Stomach smooth muscle (tissue), 2 donors: Measurements from ENCODE around the gene ABCF1.
A peak's percentile ranks its signal among the peaks of the same experiment; 100 is the strongest.
"Not testable (repeated sequence)": the region's sequence is repeated elsewhere in the genome, so short reads cannot be mapped to it uniquely, and the experiment has no call there.

Source experiments
- H3K27ac ChIP-seq: one replicate; pipeline ENCODE4 v1.7.0; 2013; ENCODE audit warnings: mild to moderate bottlenecking, low read length, inconsistent platforms
- H3K27me3 ChIP-seq, 2 donors: one replicate each; pipeline ENCODE4 v1.7.0; 2013; ENCODE audit warnings: low read length in 2 of 2; ENCODE audit not compliant: insufficient read depth in 2 of 2, control insufficient read depth in 1 of 2
- H3K36me3 ChIP-seq, 2 donors: one replicate each; pipeline ENCODE4 v1.7.0; 2013; ENCODE audit warnings: low read length in 2 of 2; ENCODE audit not compliant: control insufficient read depth in 2 of 2, insufficient read depth in 2 of 2
- H3K4me1 ChIP-seq: one replicate; pipeline ENCODE4 v1.7.0; 2013; ENCODE audit warnings: low read length; ENCODE audit not compliant: control insufficient read depth, insufficient read depth
- H3K4me3 ChIP-seq, 2 donors: one replicate each; pipeline ENCODE4 v1.7.0; 2013; ENCODE audit warnings: low read length in 2 of 2
- H3K9ac ChIP-seq, 2 donors: one replicate each; pipeline ENCODE4 v1.7.0; 2013; ENCODE audit warnings: low read length in 2 of 2, mild to moderate bottlenecking in 1 of 2
- H3K9me3 ChIP-seq, 2 donors: one replicate each; pipeline ENCODE4 v1.7.0; 2013; ENCODE audit warnings: low read length in 2 of 2; ENCODE audit not compliant: control insufficient read depth in 2 of 2
- donor health status: healthy.
- donor health status: Pancreatic carcinoma.

Gene ABCF1

DNA sequence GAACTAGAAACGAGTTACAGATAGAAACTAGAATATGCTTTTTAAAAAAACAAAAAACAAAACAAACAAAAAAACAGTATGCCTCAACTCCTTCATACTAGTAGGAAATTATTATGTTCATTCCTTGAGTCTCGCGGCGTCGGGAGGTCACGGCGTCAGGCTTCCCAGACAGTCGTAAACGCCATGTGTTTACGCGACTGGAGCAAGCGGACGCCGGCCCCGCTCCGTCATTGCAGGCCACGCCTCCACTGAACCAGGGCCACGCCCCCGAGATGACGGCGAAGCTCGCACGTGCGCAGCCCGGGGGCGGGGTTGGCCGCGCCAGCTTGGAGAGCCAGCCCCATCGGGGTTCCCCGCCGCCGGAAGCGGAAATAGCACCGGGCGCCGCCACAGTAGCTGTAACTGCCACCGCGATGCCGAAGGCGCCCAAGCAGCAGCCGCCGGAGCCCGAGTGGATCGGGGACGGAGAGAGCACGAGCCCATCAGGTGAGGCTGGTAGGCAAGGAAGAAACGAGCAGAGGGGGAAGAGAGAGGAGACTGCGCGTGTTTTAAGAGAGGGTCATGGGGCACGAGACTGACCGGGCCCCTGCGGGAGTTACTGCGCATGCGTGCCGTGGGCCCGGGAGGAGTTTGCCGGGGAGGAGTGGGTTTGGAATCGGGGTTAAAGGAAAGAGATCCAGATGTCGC lies at the start of gene ABCF1:
ABCF1 (plus strand) TSS at position 368 of the 687 bp plus-strand sequence; CDS start at position 414, 46 bp downstream.
- Histone ChIP-seq H3K27ac (peak within 1 kb of the TSS; percentile 86), H3K27me3 (no peaks in the 10 kb centered on the region), H3K9me3 (no peaks in the 10 kb centered on the region), H3K4me3 (peak within 1 kb of the TSS; percentile 97 to 99), H3K9ac (peak within 1 kb of the TSS; percentile 95 to 98), H3K4me1 (peaks cover 22% of the 10 kb centered on the region), H3K36me3 (no peaks in the 10 kb centered on the region)

DNA sequence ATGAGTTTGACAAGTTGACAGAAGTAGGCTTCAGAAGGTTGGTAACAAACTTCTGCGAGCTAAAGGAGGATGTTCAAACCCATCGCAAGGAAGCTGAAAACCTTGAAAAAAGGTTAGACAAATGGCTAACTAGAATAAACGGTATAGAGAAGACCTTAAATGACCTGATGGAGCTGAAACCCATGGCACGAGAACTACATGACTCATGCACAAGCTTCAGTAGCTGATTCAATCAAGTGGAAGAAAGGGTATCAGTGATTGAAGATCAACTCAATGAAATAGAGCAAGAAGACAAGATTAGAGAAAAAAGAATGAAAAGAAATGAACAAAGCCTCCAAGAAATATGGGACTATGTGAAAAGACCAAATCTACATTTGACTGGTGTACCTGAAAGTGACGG lies 49.3 kb upstream of the ABCF1 start:
- H3K27ac ChIP-seq, result not testable (repeated sequence)

DNA sequence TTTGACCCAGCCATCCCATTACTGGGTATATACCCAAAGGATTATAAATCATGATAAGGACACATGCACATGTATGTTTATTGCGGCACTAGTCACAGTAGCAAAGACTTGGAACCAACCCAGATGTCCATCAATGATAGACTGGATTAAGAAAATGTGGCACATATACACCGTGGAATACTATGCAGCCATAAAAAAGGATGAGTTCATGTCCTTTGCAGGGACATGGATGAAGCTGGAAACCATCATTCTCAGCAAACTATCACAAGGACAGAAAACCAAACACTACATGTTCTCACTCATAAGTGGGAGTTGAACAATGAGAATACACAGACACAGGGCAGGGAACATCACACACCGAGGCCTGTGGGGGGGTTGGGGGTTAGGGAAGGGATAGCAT lies 44.8 kb upstream of the ABCF1 start:
- H3K27me3 ChIP-seq, H3K9ac ChIP-seq, H3K9me3 ChIP-seq, H3K36me3 ChIP-seq, H3K27ac ChIP-seq, H3K4me3 ChIP-seq, H3K4me1 ChIP-seq: not testable (repeated sequence)

More for the DNA sequence above, 49.3 kb upstream of the ABCF1 start:
- not testable (repeated sequence) for H3K36me3 ChIP-seq, H3K9ac ChIP-seq, H3K27me3 ChIP-seq, H3K4me3 ChIP-seq, H3K4me1 ChIP-seq, H3K9me3 ChIP-seq

DNA sequence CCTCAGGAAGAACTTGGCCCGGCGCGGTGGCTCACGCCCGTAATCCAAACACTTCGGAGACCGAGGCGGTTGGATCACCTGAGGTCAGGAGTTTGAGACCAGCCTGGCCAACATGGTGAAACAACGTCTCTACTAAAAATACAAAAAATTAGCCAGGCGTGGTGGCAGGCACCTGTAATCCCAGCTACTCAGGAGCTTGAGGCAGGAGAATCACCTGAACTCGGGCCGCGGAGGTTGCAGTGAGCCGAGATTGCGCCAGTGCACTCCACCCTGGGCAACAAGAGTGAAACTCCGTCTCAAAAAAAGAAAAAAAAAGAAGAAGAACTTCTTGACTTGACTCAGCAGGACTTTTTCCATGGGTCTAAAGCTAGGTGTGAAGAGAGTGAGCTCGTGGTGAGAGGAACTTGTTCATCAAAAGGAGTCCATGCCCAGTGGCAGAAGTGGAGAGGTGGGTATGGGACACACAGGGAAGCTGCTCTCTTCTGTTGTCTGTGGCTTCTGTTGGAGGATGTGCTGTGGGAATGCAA lies 41.8 kb upstream of the ABCF1 start:
- not testable (repeated sequence) for H3K27me3 ChIP-seq, H3K4me1 ChIP-seq, H3K27ac ChIP-seq, H3K4me3 ChIP-seq, H3K36me3 ChIP-seq, H3K9me3 ChIP-seq, H3K9ac ChIP-seq

DNA sequence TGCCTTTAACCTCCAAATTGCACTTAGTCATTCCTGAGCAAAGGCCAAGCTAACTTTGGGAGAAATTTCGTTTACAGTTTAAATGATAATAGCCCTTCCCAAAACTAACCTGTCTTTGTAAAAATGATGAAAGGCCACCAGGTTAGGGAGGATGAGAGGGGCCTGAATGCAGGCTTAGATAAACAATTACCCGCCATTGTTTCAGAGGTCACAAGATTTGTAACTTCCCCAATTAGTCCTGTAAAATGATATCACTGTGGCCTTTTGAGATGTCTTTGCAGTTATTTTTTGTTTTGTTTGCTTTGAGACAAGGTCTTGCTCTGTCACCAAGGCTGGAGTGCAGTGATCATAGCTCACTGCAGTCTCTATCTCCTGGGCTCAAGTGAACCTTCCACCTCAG lies 41.2 kb upstream of the ABCF1 start:
- H3K36me3 ChIP-seq, result no peaks in the 10 kb centered on the region
- no peaks in the 10 kb centered on the region for H3K9me3 ChIP-seq
- H3K27me3 ChIP-seq, result no peaks in the 10 kb centered on the region
- no peaks in the 10 kb centered on the region for H3K4me1 ChIP-seq
- H3K27ac ChIP-seq, result no peak overlapping the region
- no peak overlapping the region for H3K9ac ChIP-seq
- no peak overlapping the region for H3K4me3 ChIP-seq

DNA sequence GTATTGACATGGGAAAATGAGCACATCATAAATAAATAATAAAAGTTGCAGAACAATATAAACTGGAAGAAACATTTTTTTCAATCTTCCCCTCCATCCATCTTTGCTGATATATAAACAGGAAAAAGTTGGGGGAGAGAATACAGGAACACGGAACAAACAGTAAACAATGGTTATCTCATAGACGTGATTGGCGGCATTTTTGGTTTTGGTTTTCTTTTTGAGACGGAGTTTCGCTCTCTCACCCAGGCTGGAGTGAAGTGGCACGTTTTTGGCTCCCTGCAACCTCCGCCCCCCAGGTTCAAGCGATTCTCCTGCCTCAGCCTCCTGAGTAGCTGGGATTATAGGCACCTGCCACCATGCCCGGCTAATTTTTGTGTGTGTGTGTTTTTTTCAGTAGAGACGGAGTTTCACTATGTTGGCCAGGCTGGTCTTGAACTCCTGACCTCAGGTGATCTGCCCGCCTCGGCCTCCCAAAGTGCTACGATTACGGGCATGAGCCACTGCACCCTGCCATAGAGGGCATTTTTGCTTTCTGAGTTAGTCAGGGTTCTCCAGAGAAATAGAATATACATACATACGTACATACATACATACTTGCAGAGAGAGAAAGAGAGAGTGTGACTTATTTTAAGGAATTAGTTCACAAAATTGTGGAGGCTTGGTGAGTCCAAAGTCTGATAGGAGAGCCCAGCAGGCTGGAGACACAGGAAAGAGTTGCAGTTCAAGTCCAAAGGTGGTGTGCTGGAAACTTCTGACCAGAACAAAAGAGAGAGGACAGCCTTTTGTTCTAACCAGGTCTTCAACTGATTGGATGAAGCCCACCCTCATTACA lies 37.6 kb upstream of the ABCF1 start:
- no peak overlapping the region for H3K9ac ChIP-seq
- H3K4me1 ChIP-seq, result no peaks in the 10 kb centered on the region
- H3K9me3 ChIP-seq, result no peaks in the 10 kb centered on the region
- no peak overlapping the region for H3K27ac ChIP-seq
- no peaks in the 10 kb centered on the region for H3K27me3 ChIP-seq
- H3K4me3 ChIP-seq, result no peak overlapping the region
- no peaks in the 10 kb centered on the region for H3K36me3 ChIP-seq

DNA sequence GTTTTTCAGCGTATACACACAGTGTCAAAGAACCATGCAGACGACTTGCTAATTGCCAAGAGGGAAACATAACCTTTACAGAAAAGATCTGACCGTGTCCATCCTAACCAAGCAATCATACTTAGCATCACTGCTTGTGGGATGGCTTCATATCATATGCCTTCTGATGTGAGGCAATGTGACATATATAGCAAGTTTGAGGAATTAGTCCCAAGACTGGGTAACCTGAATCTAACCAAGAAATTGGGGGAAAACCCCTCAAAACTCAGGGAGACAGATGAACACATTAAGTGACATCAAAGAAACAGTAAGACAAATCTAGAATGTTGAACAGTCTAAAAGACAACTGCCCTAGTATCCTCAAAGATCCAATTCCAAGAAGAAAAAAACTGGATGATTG lies 33.3 kb upstream of the ABCF1 start:
- H3K9me3 ChIP-seq, result no peaks in the 10 kb centered on the region
- H3K27me3 ChIP-seq, result no peaks in the 10 kb centered on the region
- H3K4me3 ChIP-seq, result no peak overlapping the region
- H3K27ac ChIP-seq, result no peak overlapping the region
- H3K36me3 ChIP-seq, result no peaks in the 10 kb centered on the region
- H3K9ac ChIP-seq, result no peak overlapping the region
- H3K4me1 ChIP-seq, result peaks cover 7% of the 10 kb centered on the region

DNA sequence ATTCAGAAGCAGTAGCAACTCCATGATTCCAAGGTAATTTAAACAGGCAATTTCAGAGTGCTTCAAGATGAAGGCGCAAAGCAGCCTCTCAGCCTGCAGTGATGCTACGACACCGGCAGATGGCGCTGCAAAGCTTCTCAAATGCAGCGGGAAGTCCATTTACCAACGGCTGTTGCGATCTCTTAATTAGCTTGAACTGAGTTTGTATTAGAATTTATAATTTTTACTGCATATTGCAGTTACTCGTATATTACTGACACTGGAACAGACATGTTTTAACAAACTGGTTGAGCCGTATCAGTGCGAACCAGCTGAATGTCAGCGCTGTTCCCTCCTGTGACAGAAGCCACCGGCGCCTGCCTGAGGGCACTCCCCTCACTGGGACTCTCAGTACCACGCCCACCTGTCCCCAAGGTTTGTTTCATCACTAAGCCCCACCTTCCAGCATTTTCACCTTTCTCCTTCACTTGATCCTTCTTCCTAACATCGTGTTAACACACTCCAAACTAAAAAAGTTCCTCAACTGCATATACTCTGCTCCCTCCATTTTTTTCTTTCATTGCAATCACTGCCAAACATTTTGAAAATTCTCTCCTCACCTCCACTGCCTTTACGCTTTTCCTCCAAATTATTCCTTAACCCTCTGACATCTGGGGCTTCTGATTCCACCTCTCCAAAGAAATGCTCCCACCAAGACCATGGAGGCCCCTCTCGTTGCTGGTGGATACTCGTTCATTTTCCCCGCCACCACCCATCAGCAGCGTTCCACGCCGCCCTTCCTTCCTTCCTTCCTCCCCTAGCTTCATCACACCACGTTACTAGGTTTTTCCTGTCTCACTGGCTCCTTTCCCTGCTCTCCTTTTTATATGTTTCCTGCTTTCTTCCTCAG lies 29.5 kb upstream of the ABCF1 start:
- H3K4me3 ChIP-seq, result peak overlapping the region; percentile 48 to 68

DNA sequence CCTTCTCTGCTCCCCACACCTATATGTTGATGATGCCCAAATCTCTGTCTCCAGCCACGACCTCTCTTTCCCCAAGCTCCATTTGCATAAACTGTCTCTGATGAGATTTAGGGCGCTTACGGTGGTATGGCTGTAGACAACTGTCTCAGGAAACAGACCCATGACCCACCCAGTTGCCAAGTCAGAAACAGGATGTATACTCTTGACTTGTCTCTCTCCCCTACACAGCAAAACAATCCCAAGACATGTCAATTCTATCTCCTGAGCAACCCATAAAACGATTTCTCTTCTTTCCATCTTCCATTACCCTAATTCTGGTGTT lies 28.9 kb upstream of the ABCF1 start:
- no peaks in the 10 kb centered on the region for H3K9me3 ChIP-seq
- H3K9ac ChIP-seq, result peak overlapping the region in 1 of 2 donors; percentile 13
- H3K36me3 ChIP-seq, result peaks cover 16 to 18% of the 10 kb centered on the region in 2 donors
- no peak overlapping the region for H3K4me3 ChIP-seq
- H3K4me1 ChIP-seq, result peaks cover 8% of the 10 kb centered on the region
- no peaks in the 10 kb centered on the region for H3K27me3 ChIP-seq
- H3K27ac ChIP-seq, result peak overlapping the region; percentile 24

More for the DNA sequence above, 29.5 kb upstream of the ABCF1 start:
- Histone ChIP-seq H3K9ac (no peak overlapping the region), H3K27me3 (no peaks in the 10 kb centered on the region), H3K27ac (no peak overlapping the region), H3K36me3 (peaks cover 12 to 13% of the 10 kb centered on the region in 2 donors), H3K4me1 (peaks cover 8% of the 10 kb centered on the region), H3K9me3 (no peaks in the 10 kb centered on the region)

DNA sequence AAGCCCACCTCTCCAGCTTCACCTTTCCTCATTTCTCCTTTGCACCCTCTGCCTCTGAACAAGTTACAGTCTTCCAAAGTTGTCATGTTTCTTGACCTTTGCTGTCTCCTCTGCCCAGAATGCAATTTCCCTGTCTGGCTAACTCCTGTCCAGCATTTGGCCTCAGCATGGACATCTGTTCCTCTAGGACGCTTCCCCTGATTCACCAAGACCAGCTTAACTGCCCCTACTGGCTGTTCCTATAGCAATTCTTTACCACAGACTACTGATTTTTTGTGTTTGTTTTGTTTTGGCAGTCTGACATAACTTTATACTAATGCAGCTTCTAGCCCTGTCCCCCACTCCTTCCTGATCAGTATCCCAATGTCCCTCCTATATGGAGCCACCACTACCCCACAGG lies 28.3 kb upstream of the ABCF1 start:
- Histone ChIP-seq H3K9me3 (no peaks in the 10 kb centered on the region), H3K27me3 (no peaks in the 10 kb centered on the region), H3K27ac (peak overlapping the region; percentile 24)

More for the DNA sequence above, 28.3 kb upstream of the ABCF1 start:
- Histone ChIP-seq H3K36me3 (peaks cover 19 to 20% of the 10 kb centered on the region in 2 donors), H3K4me3 (no peak overlapping the region), H3K9ac (no peak overlapping the region), H3K4me1 (peaks cover 8% of the 10 kb centered on the region)
